LNCAP (cell line): Measurements from ENCODE around the gene SNX10.

Source experiments
- CTCF ChIP-seq: fragments of 450-650 bp; IDR thresholded peaks from 2 replicates; pipeline ENCODE4 v1.5.1; 2017; ENCODE audit warnings: mild to moderate bottlenecking

Gene SNX10

GRCh38 chr7:26417911-26418413 lies 126.3 kb downstream of the SNX10 start:
- TF ChIP-seq CTCF: no peak

- no peak for TF ChIP-seq CTCF
Observed at GRCh38 chr7:26419198-26419597, 127.5 kb downstream of the SNX10 start.

- TF ChIP-seq CTCF: no peak
Observed at GRCh38 chr7:26420422-26421019, 128.9 kb downstream of the SNX10 start.

GRCh38 chr7:26422761-26423160 lies 131.1 kb downstream of the SNX10 start:
- TF ChIP-seq CTCF: no peak

- no peak for TF ChIP-seq CTCF
Observed at GRCh38 chr7:26423436-26423835, 131.8 kb downstream of the SNX10 start.
